Kidney (tissue), 14 donors: ENCODE data around the gene GSTM5. TPM values are rescaled to one million over a fixed set of nuclear protein-coding genes. Genes with fewer than 3 reads are reported as not detected.

Source experiments
- DNase-seq, 5 donors: peaks; one replicate each; pipeline ENCODE4 v3.0.0-alpha.2; 2013 to 2020
- FAIRE-seq: peaks from 2 replicates; lab custom pipeline; 2012; peaks lifted over from hg19 to GRCh38; lab: Jason Lieb, UNC
- H3K27ac ChIP-seq, 2 donors: one replicate each; pipeline ENCODE4 v1.7.0; 2013; ENCODE audit warnings: low read depth in 2 of 2, low read length in 2 of 2, inconsistent platforms in 1 of 2
- H3K27me3 ChIP-seq: one replicate; pipeline ENCODE4 v1.7.1; 2013; ENCODE audit warnings: low read length, inconsistent platforms; ENCODE audit not compliant: control insufficient read depth, insufficient read depth
- H3K36me3 ChIP-seq, 3 donors: one replicate each; pipeline versions ENCODE4 v1.7.0 to v1.7.1; 2013; ENCODE audit warnings: low read length in 3 of 3, control low read depth in 1 of 3, inconsistent platforms in 1 of 3; ENCODE audit not compliant: insufficient read depth in 3 of 3, control insufficient read depth in 2 of 3
- H3K4me1 ChIP-seq, 3 donors: one replicate each; pipeline versions ENCODE4 v1.7.0 to v1.7.1; 2013; ENCODE audit warnings: low read length in 3 of 3, inconsistent platforms in 1 of 3, low read depth in 1 of 3; ENCODE audit not compliant: control insufficient read depth in 2 of 3, insufficient read depth in 2 of 3
- H3K4me3 ChIP-seq, 3 donors: one replicate each; pipeline versions ENCODE4 v1.7.0 to v1.8.1; 2013; ENCODE audit warnings: low read length in 3 of 3, control low read depth in 1 of 3, inconsistent platforms in 1 of 3
- H3K9ac ChIP-seq, 3 donors: one replicate each; pipeline versions ENCODE4 v1.7.0 to v1.7.1; 2013; ENCODE audit warnings: low read length in 3 of 3, control low read depth in 1 of 3, inconsistent platforms in 1 of 3
- H3K9me3 ChIP-seq, 3 donors: one replicate each; pipeline versions ENCODE4 v1.7.0 to v1.7.1; 2013; ENCODE audit warnings: low read length in 3 of 3, control low read depth in 1 of 3, inconsistent platforms in 1 of 3; ENCODE audit not compliant: control insufficient read depth in 2 of 3, insufficient read depth in 1 of 3
- intact Hi-C: fragments of 100-400 bp; cut with DNase I; formaldehyde crosslinking; loops from one replicate; pipeline ENCODE4 v1.11.1; 2022
- polyA plus RNA-seq: library from polyadenylated mRNA; stranded (reverse); fragments of 350-450 nt; fragmentation: Illumina TruSeq; extraction: RNeasy Lipid Tissue Mini Kit (QIAGEN cat#74804); gene quantifications from one replicate; pipeline ENCODE4 v1.2.3, GENCODE V29; 2014; ENCODE audit warnings: low read depth, low replicate concordance; ENCODE audit not compliant: insufficient read depth
- total RNA-seq: library from RNA; stranded (reverse); fragmentation: NEBNext Ultra II Directional; extraction: Animal tissue kit (Norgen Biotek cat#: 25700); gene quantifications from one replicate; pipeline ENCODE4 v1.2.1, GENCODE V29; 2021
- TF ChIP-seq, protein P1 (sequence below): IDR thresholded peaks from 3 replicates; pipeline ENCODE4 v1.5.1; 2012; ENCODE audit warnings: mild to moderate bottlenecking, moderate library complexity, borderline replicate concordance; ENCODE audit not compliant: insufficient read depth; ENCODE audit errors: extremely low read depth
- donor health status: control.
- donor health status: control.
- donor health status: control.
- donor health status: control.
- donor health status: control.
- donor health status: DM: yes; HTN: yes; CAD: no.
- donor health status: Normal renal cell carcinoma (clear cell type).

Gene GSTM5
- total and polyA plus RNA-seq, 2 donors from 2014 or later = 4.2 to 9.1 TPM

- Histone ChIP-seq H3K9me3 (no peaks in the 10 kb centered on the region), H3K27ac (no peak overlapping the region), H3K9ac (no peak overlapping the region), H3K4me3 (no peak overlapping the region), H3K4me1 (no peaks in the 10 kb centered on the region), H3K36me3 (no peaks in the 10 kb centered on the region), H3K27me3 (no peaks in the 10 kb centered on the region)
- TF ChIP-seq, protein P1, sequence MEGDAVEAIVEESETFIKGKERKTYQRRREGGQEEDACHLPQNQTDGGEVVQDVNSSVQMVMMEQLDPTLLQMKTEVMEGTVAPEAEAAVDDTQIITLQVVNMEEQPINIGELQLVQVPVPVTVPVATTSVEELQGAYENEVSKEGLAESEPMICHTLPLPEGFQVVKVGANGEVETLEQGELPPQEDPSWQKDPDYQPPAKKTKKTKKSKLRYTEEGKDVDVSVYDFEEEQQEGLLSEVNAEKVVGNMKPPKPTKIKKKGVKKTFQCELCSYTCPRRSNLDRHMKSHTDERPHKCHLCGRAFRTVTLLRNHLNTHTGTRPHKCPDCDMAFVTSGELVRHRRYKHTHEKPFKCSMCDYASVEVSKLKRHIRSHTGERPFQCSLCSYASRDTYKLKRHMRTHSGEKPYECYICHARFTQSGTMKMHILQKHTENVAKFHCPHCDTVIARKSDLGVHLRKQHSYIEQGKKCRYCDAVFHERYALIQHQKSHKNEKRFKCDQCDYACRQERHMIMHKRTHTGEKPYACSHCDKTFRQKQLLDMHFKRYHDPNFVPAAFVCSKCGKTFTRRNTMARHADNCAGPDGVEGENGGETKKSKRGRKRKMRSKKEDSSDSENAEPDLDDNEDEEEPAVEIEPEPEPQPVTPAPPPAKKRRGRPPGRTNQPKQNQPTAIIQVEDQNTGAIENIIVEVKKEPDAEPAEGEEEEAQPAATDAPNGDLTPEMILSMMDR = no peak
- FAIRE-seq (no peak), DNase-seq (no peak)
- intact Hi-C loops = no loop called here
Measured at GRCh38 chr1:109717729-109718128, 5.7 kb downstream of the GSTM5 start.

DNA sequence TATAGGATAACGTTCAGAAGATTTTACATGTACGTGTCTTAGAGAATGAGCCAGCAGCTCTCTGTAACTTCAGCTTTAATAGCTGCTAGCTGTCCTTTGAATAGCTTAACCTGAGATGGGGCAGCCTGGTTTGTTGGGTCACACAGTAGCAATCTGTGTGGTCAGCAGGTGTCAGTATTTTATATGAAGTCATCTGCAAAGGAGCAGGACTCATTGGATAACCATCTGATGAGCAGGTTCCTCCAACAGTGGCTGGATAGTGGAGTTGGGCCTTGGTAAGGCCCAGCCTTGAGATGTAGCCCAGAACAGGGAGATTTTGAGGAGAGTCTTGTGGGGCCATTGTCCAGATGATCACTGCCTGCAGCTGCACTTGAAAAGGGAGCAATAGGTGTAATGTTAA, 6.4 kb downstream of the GSTM5 start:
- no peaks in the 10 kb centered on the region for H3K4me1 ChIP-seq
- FAIRE-seq (no peak), DNase-seq (peak in 2 of 5 donors; percentile 34 to 47)
- H3K27ac ChIP-seq = no peak overlapping the region
- intact Hi-C loops = no loop called here
- H3K4me3 ChIP-seq = no peak overlapping the region
- no peak overlapping the region for H3K9ac ChIP-seq
- no peaks in the 10 kb centered on the region for H3K36me3 ChIP-seq
- TF ChIP-seq, protein P1 = peak; percentile 19
- H3K27me3 ChIP-seq = no peaks in the 10 kb centered on the region
- no peaks in the 10 kb centered on the region for H3K9me3 ChIP-seq

DNA sequence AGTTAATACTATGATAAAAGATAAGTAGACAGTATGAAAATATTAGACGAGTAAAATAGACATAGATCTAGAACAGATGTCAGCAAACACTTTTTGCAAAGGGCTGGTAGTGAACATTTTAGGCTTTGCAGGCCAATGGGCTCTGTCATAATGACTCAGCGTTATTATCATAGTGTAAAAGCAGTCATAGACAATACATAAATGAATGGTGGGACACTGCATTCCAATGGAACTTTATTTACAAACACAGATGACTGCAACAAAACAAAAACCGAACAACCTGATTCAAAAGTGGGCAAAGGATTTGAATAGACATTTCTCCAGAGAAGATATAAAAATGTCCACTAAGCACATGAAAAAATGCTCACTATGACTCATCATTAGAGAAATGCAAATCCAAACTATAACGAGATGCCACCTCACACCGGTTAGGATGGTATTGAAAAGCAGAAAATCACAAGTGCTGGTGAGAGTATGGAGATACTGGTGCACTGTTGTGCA, 7.3 kb downstream of the GSTM5 start:
- FAIRE-seq (no peak), DNase-seq (no peak)
- H3K9me3 ChIP-seq = no peaks in the 10 kb centered on the region
- no peaks in the 10 kb centered on the region for H3K36me3 ChIP-seq
- no peak overlapping the region for H3K4me3 ChIP-seq
- TF ChIP-seq, protein P1 = no peak
- H3K4me1 ChIP-seq = no peaks in the 10 kb centered on the region
- no peaks in the 10 kb centered on the region for H3K27me3 ChIP-seq
- no peak overlapping the region for H3K27ac ChIP-seq
- H3K9ac ChIP-seq = no peak overlapping the region
- intact Hi-C loops = no loop called here

DNA sequence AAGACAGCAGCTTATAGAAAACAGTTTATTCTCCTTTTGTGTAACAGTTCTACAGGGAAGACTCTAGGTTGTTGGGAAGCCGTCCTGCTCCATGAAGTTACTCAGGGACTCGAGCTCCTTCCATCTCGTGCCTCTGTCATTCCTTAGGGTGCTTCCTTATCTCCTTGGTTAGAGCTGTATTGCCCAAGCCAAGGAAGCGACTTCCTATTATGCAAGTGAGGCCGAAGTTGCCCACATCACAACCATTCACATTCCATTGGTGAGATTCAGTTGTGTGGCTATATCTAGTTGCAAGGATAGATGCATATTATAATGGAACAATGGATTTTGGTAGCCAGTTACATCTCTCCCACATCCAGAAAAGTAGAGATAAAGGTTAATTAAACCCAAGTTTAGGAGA, 9.0 kb downstream of the GSTM5 start:
- no peak for DNase-seq
- FAIRE-seq = no peak
- intact Hi-C loops = no loop called here
- Histone ChIP-seq H3K9ac (no peak overlapping the region), H3K4me1 (no peaks in the 10 kb centered on the region), H3K27me3 (no peaks in the 10 kb centered on the region), H3K27ac (no peak overlapping the region), H3K4me3 (no peak overlapping the region), H3K9me3 (no peaks in the 10 kb centered on the region), H3K36me3 (no peaks in the 10 kb centered on the region)
- TF ChIP-seq, protein P1 = no peak
